Liver (tissue), 9 donors: Measurements from ENCODE around the gene SEH1L. TPM values are rescaled to one million over a fixed set of nuclear protein-coding genes. Genes with fewer than 3 reads are reported as not detected.

Experiments
- DNase-seq: peaks from one replicate; pipeline ENCODE4 v3.0.0-alpha.2; 2017; ENCODE audit warnings: low spot score
- H3K27ac ChIP-seq, 2 donors: one replicate each; pipeline ENCODE4 v1.7.0; 2013; ENCODE audit warnings: inconsistent platforms in 2 of 2, low read length in 2 of 2, control low read depth in 1 of 2, low read depth in 1 of 2, mild to moderate bottlenecking in 1 of 2
- H3K27me3 ChIP-seq, 4 donors: one replicate each; pipeline versions ENCODE4 v1.6.1 to v1.7.0; 2013; ENCODE audit warnings: low read length in 3 of 4, inconsistent platforms in 1 of 4, mild to moderate bottlenecking in 1 of 4, moderate library complexity in 1 of 4; ENCODE audit not compliant: control insufficient read depth in 4 of 4, insufficient read depth in 4 of 4
- H3K36me3 ChIP-seq, 4 donors: one replicate each; pipeline versions ENCODE4 v1.6.1 to v1.7.0; 2013; ENCODE audit warnings: low read length in 3 of 4, mild to moderate bottlenecking in 3 of 4, low read depth in 1 of 4, moderate library complexity in 1 of 4; ENCODE audit not compliant: control insufficient read depth in 4 of 4, insufficient read depth in 3 of 4
- H3K4me1 ChIP-seq, 4 donors: one replicate each; pipeline versions ENCODE4 v1.6.1 to v1.7.0; 2013; ENCODE audit warnings: low read length in 3 of 4, mild to moderate bottlenecking in 3 of 4, moderate library complexity in 1 of 4; ENCODE audit not compliant: control insufficient read depth in 4 of 4, insufficient read depth in 4 of 4
- H3K4me3 ChIP-seq, 3 donors: one replicate each; pipeline versions ENCODE4 v1.6.1 to v1.7.0; 2013; ENCODE audit warnings: low read length in 3 of 3, control low read depth in 1 of 3, low read depth in 1 of 3, mild to moderate bottlenecking in 1 of 3
- H3K9ac ChIP-seq, 2 donors: one replicate each; pipeline ENCODE4 v1.7.0; 2013; ENCODE audit warnings: low read length in 2 of 2, mild to moderate bottlenecking in 2 of 2, moderate library complexity in 2 of 2, control low read depth in 1 of 2, low read depth in 1 of 2
- H3K9me3 ChIP-seq, 4 donors: one replicate each; pipeline versions ENCODE4 v1.6.1 to v1.7.0; 2013; ENCODE audit warnings: low read length in 3 of 4; ENCODE audit not compliant: control insufficient read depth in 4 of 4
- ATF3 ChIP-seq: IDR thresholded peaks from 2 replicates; pipeline ENCODE4 v1.6.1; 2016; ENCODE audit warnings: antibody characterized with exemption
- CTCF ChIP-seq: fragments of 150-350 bp; IDR thresholded peaks from 2 replicates; pipeline ENCODE4 v1.5.1; 2017; ENCODE audit warnings: improper control_type of control experiment, low read depth, low read length; ENCODE audit not compliant: missing input control
- EGR1 ChIP-seq, 2 donors: IDR thresholded peaks; 2 replicates each; pipeline ENCODE4 v1.6.1; 2016 to 2018; ENCODE audit warnings: antibody characterized with exemption in 2 of 2, low read depth in 2 of 2
- FOXA1 ChIP-seq: IDR thresholded peaks from 2 replicates; pipeline ENCODE4 v1.6.1; 2016; ENCODE audit warnings: antibody characterized with exemption
- GABPA ChIP-seq, 2 donors: IDR thresholded peaks in 1 of 2; conservative IDR thresholded peaks in 1 of 2; 2 replicates each; pipeline ENCODE4 v1.6.1; 2016; ENCODE audit warnings: antibody characterized with exemption in 2 of 2, mild to moderate bottlenecking in 1 of 2, moderate library complexity in 1 of 2
- HNF4A ChIP-seq, 2 donors: conservative IDR thresholded peaks; 2 replicates each; pipeline ENCODE4 v1.6.1; 2016; ENCODE audit warnings: antibody characterized with exemption in 2 of 2, mild to moderate bottlenecking in 2 of 2
- HNF4G ChIP-seq: IDR thresholded peaks from 2 replicates; pipeline ENCODE4 v1.6.1; 2016; ENCODE audit warnings: antibody characterized with exemption
- JUND ChIP-seq, 2 donors: IDR thresholded peaks; 2 replicates each; pipeline ENCODE4 v1.6.1; 2016; ENCODE audit warnings: antibody characterized with exemption in 2 of 2
- MAX ChIP-seq: IDR thresholded peaks from 2 replicates; pipeline ENCODE4 v1.6.1; 2016; ENCODE audit warnings: antibody characterized with exemption
- NR2F2 ChIP-seq: IDR thresholded peaks from 2 replicates; pipeline ENCODE4 v1.6.1; 2016; ENCODE audit warnings: antibody characterized with exemption
- REST ChIP-seq: IDR thresholded peaks from 2 replicates; pipeline ENCODE4 v1.6.1; 2016; ENCODE audit warnings: antibody characterized with exemption, mild to moderate bottlenecking
- RXRA ChIP-seq, 2 donors: IDR thresholded peaks; 2 replicates each; pipeline ENCODE4 v1.6.1; 2017 to 2018; ENCODE audit warnings: antibody characterized with exemption in 2 of 2, mild to moderate bottlenecking in 1 of 2
- SP1 ChIP-seq: IDR thresholded peaks from 2 replicates; pipeline ENCODE4 v1.6.1; 2018; ENCODE audit warnings: antibody characterized with exemption, mild to moderate bottlenecking
- YY1 ChIP-seq: IDR thresholded peaks from 2 replicates; pipeline ENCODE4 v1.6.1; 2016; ENCODE audit warnings: antibody characterized with exemption, mild to moderate bottlenecking
- ZBTB33 ChIP-seq: IDR thresholded peaks from 2 replicates; pipeline ENCODE4 v1.6.1; 2016; ENCODE audit warnings: antibody characterized with exemption
- WGBS: extraction: QIAGEN DNeasy Blood & Tissue Kit; methylation state at CpG from one replicate; pipeline ENCODE4 v1.1.7; 2013; 5-methylcytosine and 5-hydroxymethylcytosine counted together
- polyA plus RNA-seq, 2 donors: library from polyadenylated mRNA; stranded (reverse) in 1 of 2; unstranded in 1 of 2; fragments of 200-250 nt in 1 of 2; fragments of >200 nt in 1 of 2; fragmentation: Nextera tagmentation in 1 of 2; extraction: Ambion mirVana in 1 of 2; gene quantifications; one replicate each; pipeline versions ENCODE4 v1.2.1 to v1.2.3, GENCODE V29; 2013 to 2015
- total RNA-seq, 2 donors: library from RNA; depleted of rRNA; stranded (reverse); fragments of >200 nt; gene quantifications; one replicate each; pipeline ENCODE4 v1.2.3, GENCODE V29; 2014
- donor health status: healthy.
- donor health status: healthy.
- donor health status: healthy.
- donor health status: healthy.
- donor health status: healthy.

The SEH1L gene
- total and polyA plus RNA-seq, 4 donors: 12.2 to 28.5 (median 16.8) TPM

- Histone ChIP-seq H3K9me3 (no peaks in the 10 kb centered on the region), H3K9ac (no peak overlapping the region), H3K4me1 (peaks cover 0 to 3% (median under 1%) of the 10 kb centered on the region in 4 donors), H3K4me3 (no peak overlapping the region), H3K27ac (peak overlapping the region in 1 of 2 donors; percentile 46), H3K27me3 (peaks cover 0 to 3% (median 0%) of the 10 kb centered on the region in 4 donors), H3K36me3 (no peaks in the 10 kb centered on the region)
- DNase-seq: no peak
- 90% methylated on average over 4 of the region's 4 CpGs for WGBS
- TF ChIP-seq NR2F2: no peak
- TF ChIP-seq HNF4A (conservative IDR thresholded peaks at IDR 0.05): no peak
- TF ChIP-seq JUND (IDR thresholded peaks at IDR 0.05): no peak
- TF ChIP-seq HNF4G: no peak
These were observed 41.7 kb upstream of the SEH1L start for GRCh38 chr18:12906119-12906518.

GRCh38 chr18:12906773-12907172 lies 41.0 kb upstream of the SEH1L start:
- no peak for DNase-seq
- Histone ChIP-seq H3K4me3 (no peak overlapping the region), H3K36me3 (no peaks in the 10 kb centered on the region), H3K9ac (no peak overlapping the region), H3K4me1 (peaks cover 0 to 10% (median 3%) of the 10 kb centered on the region in 4 donors), H3K27me3 (peaks cover 0 to 3% (median 0%) of the 10 kb centered on the region in 4 donors), H3K9me3 (peaks cover 0 to 3% (median 0%) of the 10 kb centered on the region in 4 donors), H3K27ac (peak overlapping the region; percentile 46)
- WGBS: 74% methylated on average over 10 of the region's 10 CpGs
- TF ChIP-seq CTCF (no peak), RXRA (IDR thresholded peaks at IDR 0.05) (no peak), GABPA (IDR thresholded peaks at IDR 0.05 in 1 of 2, conservative IDR thresholded peaks at IDR 0.05 in 1 of 2) (no peak), REST (no peak), JUND (IDR thresholded peaks at IDR 0.05) (no peak), FOXA1 (no peak), HNF4G (no peak), YY1 (no peak), ATF3 (no peak), HNF4A (conservative IDR thresholded peaks at IDR 0.05) (no peak), ZBTB33 (no peak), SP1 (no peak), EGR1 (IDR thresholded peaks at IDR 0.05; ENCODE audit: low read depth in 2 of 2) (no peak), NR2F2 (no peak), MAX (no peak)
